Tibial nerve (tissue), 4 donors: ENCODE measurements around the gene BAAT. TPM values are rescaled to one million over a fixed set of nuclear protein-coding genes. Genes with fewer than 3 reads are reported as not detected.
"Not testable (repeated sequence)": the region's sequence is repeated elsewhere in the genome, so short reads cannot be mapped to it uniquely, and the experiment has no call there.

Experiments
- DNase-seq, 2 donors: peaks; one replicate each; pipeline ENCODE4 v3.0.0-alpha.2; 2019; ENCODE audit warnings: low spot score in 2 of 2
- H3K27ac ChIP-seq, 4 donors: fragments of 200-600 bp; sonication (generic) in 3 of 4; one replicate each; pipeline ENCODE4 v1.5.1; 2017 to 2019; ENCODE audit warnings: mild to moderate bottlenecking in 1 of 4
- H3K27me3 ChIP-seq, 2 donors: fragments of 200-600 bp; sonication (generic) in 1 of 2; one replicate each; pipeline versions ENCODE4 v1.5.1 to v1.6.0; 2017 to 2019
- H3K36me3 ChIP-seq, 3 donors: fragments of 200-600 bp; sonication (generic); one replicate each; pipeline ENCODE4 v1.5.1; 2018 to 2019
- H3K4me1 ChIP-seq, 4 donors: fragments of 200-600 bp; sonication (generic) in 3 of 4; one replicate each; pipeline ENCODE4 v1.5.1; 2017 to 2019
- H3K4me3 ChIP-seq, 4 donors: fragments of 200-600 bp; sonication (generic) in 3 of 4; one replicate each; pipeline ENCODE4 v1.5.1; 2017 to 2019; ENCODE audit warnings: mild to moderate bottlenecking in 1 of 4, moderate library complexity in 1 of 4
- H3K9me3 ChIP-seq, 4 donors: fragments of 200-600 bp; sonication (generic) in 3 of 4; one replicate each; pipeline ENCODE4 v1.5.1; 2017 to 2019
- EP300 ChIP-seq, 2 donors: sonication (generic); formaldehyde crosslinking; IDR thresholded peaks; one replicate each; pipeline ENCODE4 v1.6.1; 2017; ENCODE audit warnings: antibody characterized with exemption in 2 of 2, mild to moderate bottlenecking in 1 of 2
- POLR2A ChIP-seq, 2 donors: fragments of 450-650 bp; IDR thresholded peaks; one replicate each; pipeline ENCODE4 v1.6.1; 2017; ENCODE audit warnings: antibody characterized with exemption in 2 of 2, mild to moderate bottlenecking in 2 of 2, moderate library complexity in 2 of 2
- WGBS, 2 donors: methylation state at CpG; one replicate each; pipeline ENCODE4 v1.1.5; 2018; 5-methylcytosine and 5-hydroxymethylcytosine counted together
- total RNA-seq, 4 donors: library from RNA; depleted of rRNA; stranded (reverse); fragments of >200 nt; gene quantifications; one replicate each; pipeline ENCODE4 v1.1.0, GENCODE V29; 2016
- TF ChIP-seq, protein P1 (sequence below), 5 experiments: fragments of 200-600 bp in 3 of 5; fragments of 450-650 bp in 2 of 5; sonication (generic) in 3 of 5; IDR thresholded peaks; one replicate each; pipeline ENCODE4 v1.5.1; 2016 to 2019; ENCODE audit warnings: antibody characterized with exemption in 5 of 5, mild to moderate bottlenecking in 3 of 5, moderate library complexity in 2 of 5

The BAAT gene
- not detected for total RNA-seq

GRCh38 chr9:101384873-101385536, at the start of gene BAAT:
Gene BAAT (minus strand): TSS chr9:101385006. CDS start chr9:101371404, 13,602 bp downstream.
- WGBS, 2 donors, result 66 to 70% methylated on average over 11 of the region's 11 CpGs
- H3K27me3 ChIP-seq, H3K4me3 ChIP-seq, DNase-seq, H3K4me1 ChIP-seq, H3K27ac ChIP-seq: not testable (repeated sequence)
- H3K9me3 ChIP-seq, result peaks cover 0 to 15% (median 2%) of the 10 kb centered on the region in 4 donors
- H3K36me3 ChIP-seq, result peaks cover 0 to 22% (median 0%) of the 10 kb centered on the region in 3 donors

- H3K27ac ChIP-seq, result peak overlapping the region in 1 of 4 donors; percentile 24
- TF ChIP-seq, protein P1, sequence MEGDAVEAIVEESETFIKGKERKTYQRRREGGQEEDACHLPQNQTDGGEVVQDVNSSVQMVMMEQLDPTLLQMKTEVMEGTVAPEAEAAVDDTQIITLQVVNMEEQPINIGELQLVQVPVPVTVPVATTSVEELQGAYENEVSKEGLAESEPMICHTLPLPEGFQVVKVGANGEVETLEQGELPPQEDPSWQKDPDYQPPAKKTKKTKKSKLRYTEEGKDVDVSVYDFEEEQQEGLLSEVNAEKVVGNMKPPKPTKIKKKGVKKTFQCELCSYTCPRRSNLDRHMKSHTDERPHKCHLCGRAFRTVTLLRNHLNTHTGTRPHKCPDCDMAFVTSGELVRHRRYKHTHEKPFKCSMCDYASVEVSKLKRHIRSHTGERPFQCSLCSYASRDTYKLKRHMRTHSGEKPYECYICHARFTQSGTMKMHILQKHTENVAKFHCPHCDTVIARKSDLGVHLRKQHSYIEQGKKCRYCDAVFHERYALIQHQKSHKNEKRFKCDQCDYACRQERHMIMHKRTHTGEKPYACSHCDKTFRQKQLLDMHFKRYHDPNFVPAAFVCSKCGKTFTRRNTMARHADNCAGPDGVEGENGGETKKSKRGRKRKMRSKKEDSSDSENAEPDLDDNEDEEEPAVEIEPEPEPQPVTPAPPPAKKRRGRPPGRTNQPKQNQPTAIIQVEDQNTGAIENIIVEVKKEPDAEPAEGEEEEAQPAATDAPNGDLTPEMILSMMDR (IDR thresholded peaks at IDR 0.05), result no peak
- TF ChIP-seq POLR2A (IDR thresholded peaks at IDR 0.05) (no peak), EP300 (IDR thresholded peaks at IDR 0.05) (no peak)
- 71 to 76% methylated on average over 3 of the region's 3 CpGs for WGBS, 2 donors
- DNase-seq, result no peak
- no peaks in the 10 kb centered on the region for H3K9me3 ChIP-seq
- H3K4me1 ChIP-seq, result no peaks in the 10 kb centered on the region
- H3K36me3 ChIP-seq, result no peaks in the 10 kb centered on the region
- H3K27me3 ChIP-seq, result no peaks in the 10 kb centered on the region
- no peak overlapping the region for H3K4me3 ChIP-seq
These were observed 48.4 kb upstream of the BAAT start for GRCh38 chr9:101433229-101433628.

- no peak for DNase-seq
- Histone ChIP-seq H3K9me3 (no peaks in the 10 kb centered on the region), H3K27me3 (no peaks in the 10 kb centered on the region), H3K4me3 (no peak overlapping the region), H3K4me1 (no peaks in the 10 kb centered on the region), H3K36me3 (no peaks in the 10 kb centered on the region), H3K27ac (peak overlapping the region in 1 of 4 donors; percentile 24)
- 73 to 81% methylated on average over 1 of the region's 1 CpG for whole genome bisulfite sequencing, 2 donors
- TF ChIP-seq EP300 (IDR thresholded peaks at IDR 0.05) (no peak), POLR2A (IDR thresholded peaks at IDR 0.05) (no peak)
- TF ChIP-seq, protein P1 (IDR thresholded peaks at IDR 0.05), result no peak
These were observed 47.9 kb upstream of the BAAT start for GRCh38 chr9:101432740-101433139.

DNA sequence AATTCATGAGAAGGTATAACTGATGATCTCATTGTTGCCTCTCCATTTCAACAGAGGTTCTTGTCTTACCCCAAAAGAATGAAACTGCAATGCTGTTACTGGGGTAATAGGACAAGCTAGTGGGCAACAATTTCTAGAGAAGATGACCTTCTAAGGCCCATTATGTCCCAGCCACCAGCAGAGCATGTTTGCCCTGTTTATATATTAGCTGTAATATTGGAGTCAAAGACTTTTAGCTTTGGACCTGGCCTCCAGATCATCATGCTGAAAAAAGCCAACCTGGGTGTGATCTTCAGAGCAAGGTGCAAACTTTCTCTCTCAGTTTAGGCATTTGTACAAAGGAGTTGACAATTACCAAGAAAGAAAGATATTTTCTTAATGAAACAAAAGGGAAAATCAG, 47.4 kb upstream of the BAAT start:
- no peak for TF ChIP-seq EP300 (IDR thresholded peaks at IDR 0.05)
- TF ChIP-seq, protein P1 (IDR thresholded peaks at IDR 0.05), result no peak
- no peak overlapping the region for H3K4me3 ChIP-seq
- H3K9me3 ChIP-seq, result no peaks in the 10 kb centered on the region
- no peak overlapping the region for H3K27ac ChIP-seq
- no peak for DNase-seq
- no peaks in the 10 kb centered on the region for H3K27me3 ChIP-seq
- no peaks in the 10 kb centered on the region for H3K36me3 ChIP-seq
- H3K4me1 ChIP-seq, result no peaks in the 10 kb centered on the region

GRCh38 chr9:101429736-101430135, 44.9 kb upstream of the BAAT start:
- TF ChIP-seq, protein P1 (IDR thresholded peaks at IDR 0.05), result no peak
- TF ChIP-seq EP300 (IDR thresholded peaks at IDR 0.05), result no peak
- Histone ChIP-seq H3K27ac (no peak overlapping the region), H3K4me1 (no peaks in the 10 kb centered on the region), H3K4me3 (no peak overlapping the region), H3K9me3 (no peaks in the 10 kb centered on the region), H3K27me3 (no peaks in the 10 kb centered on the region), H3K36me3 (no peaks in the 10 kb centered on the region)
- WGBS, 2 donors, result 84 to 92% methylated on average over 6 to 7 of the region's 7 CpGs
- no peak for DNase-seq

GRCh38 chr9:101428909-101429308, 44.1 kb upstream of the BAAT start:
- no peaks in the 10 kb centered on the region for H3K27me3 ChIP-seq
- no peaks in the 10 kb centered on the region for H3K36me3 ChIP-seq
- DNase-seq, result no peak
- no peak overlapping the region for H3K4me3 ChIP-seq
- no peaks in the 10 kb centered on the region for H3K9me3 ChIP-seq
- 82 to 86% methylated on average over 3 of the region's 3 CpGs for WGBS, 2 donors
- TF ChIP-seq POLR2A (IDR thresholded peaks at IDR 0.05) (no peak), EP300 (IDR thresholded peaks at IDR 0.05) (no peak)
- TF ChIP-seq, protein P1 (IDR thresholded peaks at IDR 0.05), result no peak
- no peaks in the 10 kb centered on the region for H3K4me1 ChIP-seq
- no peak overlapping the region for H3K27ac ChIP-seq
